DOHH2 (cell line): ENCODE data around the gene SRP14.

Experiments
- H3F3A ChIP-seq: fragments of 200-600 bp; sonication (generic), shearing (Covaris generic); 2 replicates; pipeline ENCODE4 v1.6.0; 2016; ENCODE audit warnings: antibody characterized with exemption, mild to moderate bottlenecking; ENCODE audit not compliant: control insufficient read depth, insufficient read depth
- H3K27ac ChIP-seq: fragments of 200-600 bp; sonication (generic); 2 replicates; pipeline ENCODE4 v1.5.1; 2014; ENCODE audit warnings: low read depth, mild to moderate bottlenecking, low read length, moderate library complexity
- H3K27me3 ChIP-seq: fragments of 200-600 bp; sonication (generic); 2 replicates; pipeline ENCODE4 v1.6.1; 2014; ENCODE audit warnings: mild to moderate bottlenecking, low read length, mixed read lengths; ENCODE audit not compliant: control insufficient read depth
- H3K36me3 ChIP-seq: fragments of 200-600 bp; sonication (generic); 2 replicates; pipeline ENCODE4 v1.6.1; 2014; ENCODE audit warnings: mild to moderate bottlenecking, low read length, moderate library complexity, mixed read lengths; ENCODE audit not compliant: control insufficient read depth
- H3K4me1 ChIP-seq: fragments of 200-600 bp; sonication (generic); 2 replicates; pipeline ENCODE4 v1.6.1; 2014; ENCODE audit warnings: mild to moderate bottlenecking, low read length, mixed read lengths; ENCODE audit not compliant: control insufficient read depth
- H3K4me2 ChIP-seq: fragments of 200-600 bp; sonication (generic); 2 replicates; pipeline ENCODE4 v1.6.0; 2014; ENCODE audit warnings: mild to moderate bottlenecking, low read length, moderate library complexity
- H3K4me3 ChIP-seq: fragments of 200-600 bp; sonication (generic); 2 replicates; pipeline ENCODE4 v1.5.1; 2014; ENCODE audit warnings: mild to moderate bottlenecking, low read length, mixed read lengths
- H3K79me2 ChIP-seq: fragments of 200-600 bp; sonication (generic); 2 replicates; pipeline ENCODE4 v1.6.1; 2014; ENCODE audit warnings: mild to moderate bottlenecking, low read length, mixed read lengths; ENCODE audit not compliant: control insufficient read depth
- H3K9me2 ChIP-seq: fragments of 200-600 bp; sonication (generic); replicated peaks from 2 replicates; pipeline ENCODE4 v1.6.1; 2014; ENCODE audit warnings: mild to moderate bottlenecking, low read length, mixed read lengths; ENCODE audit not compliant: control insufficient read depth
- H3K9me3 ChIP-seq: fragments of 200-600 bp; sonication (generic); 2 replicates; pipeline ENCODE4 v1.6.1; 2014; ENCODE audit warnings: antibody characterized with exemption, low read length, mixed read lengths; ENCODE audit not compliant: control insufficient read depth, insufficient read depth
- H4K20me1 ChIP-seq: fragments of 200-600 bp; sonication (generic); 2 replicates; pipeline ENCODE4 v1.6.0; 2014; ENCODE audit warnings: low read depth, mild to moderate bottlenecking, antibody characterized with exemption, low read length, moderate library complexity; ENCODE audit not compliant: control insufficient read depth, insufficient read depth
- EZH2phosphoT487 ChIP-seq: fragments of 200-600 bp; sonication (generic); IDR thresholded peaks from 2 replicates; pipeline ENCODE4 v1.6.1; 2017; ENCODE audit warnings: borderline replicate concordance, mild to moderate bottlenecking, antibody characterized with exemption, low read length, moderate library complexity, mixed read lengths
- TF ChIP-seq, protein P1 (sequence below): fragments of 200-600 bp; sonication (generic); IDR thresholded peaks from one replicate; pipeline ENCODE4 v1.5.1; 2014; ENCODE audit warnings: antibody characterized with exemption, mild to moderate bottlenecking, low read depth, low read length; ENCODE audit not compliant: poor library complexity, severe bottlenecking

Gene SRP14

DNA sequence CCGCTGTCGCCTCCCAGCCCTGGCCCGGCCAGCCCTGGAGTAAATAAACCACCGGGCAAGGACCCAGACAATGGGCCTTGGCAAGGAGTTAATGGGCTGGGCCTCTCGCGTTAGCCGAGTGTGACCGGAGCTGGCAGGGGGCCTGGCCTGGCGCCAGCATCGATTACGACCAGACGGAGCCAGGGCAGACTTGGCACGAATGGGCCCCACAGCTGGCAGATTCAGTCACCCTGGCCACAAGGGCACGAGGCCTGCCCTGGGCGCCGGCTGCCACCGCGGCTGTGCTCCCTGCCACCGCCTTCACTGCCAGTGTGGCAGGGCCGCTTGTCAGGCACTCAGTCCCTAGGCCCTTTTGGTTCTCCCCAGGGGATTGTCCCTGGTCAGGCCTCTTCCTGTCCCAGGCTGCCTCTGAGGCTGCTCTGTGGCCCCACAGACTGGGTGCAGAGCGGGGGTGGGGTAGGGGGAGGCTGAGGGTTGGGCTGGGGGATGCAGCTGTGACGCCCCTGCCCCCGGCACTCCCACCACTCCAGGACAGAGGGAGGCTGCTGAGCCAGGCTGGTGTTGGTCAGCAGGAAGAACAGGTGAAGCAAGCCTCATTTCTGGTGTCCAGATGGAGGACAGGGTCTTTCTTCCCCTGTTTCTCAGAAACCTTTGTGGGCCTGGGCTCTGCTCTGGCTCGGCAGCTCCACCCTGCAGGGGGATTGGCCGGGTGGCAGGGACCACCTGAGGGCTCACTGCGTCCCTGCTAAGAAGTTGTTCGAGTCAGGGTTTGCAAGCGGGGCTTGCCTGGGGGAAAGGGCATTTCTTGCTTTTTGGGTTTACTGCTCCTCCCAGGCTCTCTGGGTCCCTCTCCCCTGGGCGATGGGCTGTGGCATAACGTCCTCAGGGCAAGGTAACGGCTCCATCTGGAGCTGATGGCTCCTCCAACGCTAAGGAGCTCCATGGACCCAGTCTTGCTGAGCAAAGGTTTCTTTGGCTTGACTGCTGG, 30.5 kb upstream of the SRP14 start:
- Histone ChIP-seq H3K9me3 (no peaks in the 10 kb centered on the region), H3K27me3 (no peaks in the 10 kb centered on the region), H3K4me2 (peak overlapping the region; percentile 83), H3K4me3 (peak overlapping the region; percentile 41), H3K79me2 (no peaks in the 10 kb centered on the region), H4K20me1 (no peaks in the 10 kb centered on the region), H3F3A (peaks cover 21% of the 10 kb centered on the region), H3K4me1 (peaks cover 53% of the 10 kb centered on the region), H3K36me3 (peaks cover 2% of the 10 kb centered on the region; the same call in 1 of the 2 replicates), H3K9me2 (no peaks in the 10 kb centered on the region), H3K27ac (peak overlapping the region; percentile 52)
- no peak for TF ChIP-seq EZH2phosphoT487
- TF ChIP-seq, protein P1, sequence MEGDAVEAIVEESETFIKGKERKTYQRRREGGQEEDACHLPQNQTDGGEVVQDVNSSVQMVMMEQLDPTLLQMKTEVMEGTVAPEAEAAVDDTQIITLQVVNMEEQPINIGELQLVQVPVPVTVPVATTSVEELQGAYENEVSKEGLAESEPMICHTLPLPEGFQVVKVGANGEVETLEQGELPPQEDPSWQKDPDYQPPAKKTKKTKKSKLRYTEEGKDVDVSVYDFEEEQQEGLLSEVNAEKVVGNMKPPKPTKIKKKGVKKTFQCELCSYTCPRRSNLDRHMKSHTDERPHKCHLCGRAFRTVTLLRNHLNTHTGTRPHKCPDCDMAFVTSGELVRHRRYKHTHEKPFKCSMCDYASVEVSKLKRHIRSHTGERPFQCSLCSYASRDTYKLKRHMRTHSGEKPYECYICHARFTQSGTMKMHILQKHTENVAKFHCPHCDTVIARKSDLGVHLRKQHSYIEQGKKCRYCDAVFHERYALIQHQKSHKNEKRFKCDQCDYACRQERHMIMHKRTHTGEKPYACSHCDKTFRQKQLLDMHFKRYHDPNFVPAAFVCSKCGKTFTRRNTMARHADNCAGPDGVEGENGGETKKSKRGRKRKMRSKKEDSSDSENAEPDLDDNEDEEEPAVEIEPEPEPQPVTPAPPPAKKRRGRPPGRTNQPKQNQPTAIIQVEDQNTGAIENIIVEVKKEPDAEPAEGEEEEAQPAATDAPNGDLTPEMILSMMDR = no peak

DNA sequence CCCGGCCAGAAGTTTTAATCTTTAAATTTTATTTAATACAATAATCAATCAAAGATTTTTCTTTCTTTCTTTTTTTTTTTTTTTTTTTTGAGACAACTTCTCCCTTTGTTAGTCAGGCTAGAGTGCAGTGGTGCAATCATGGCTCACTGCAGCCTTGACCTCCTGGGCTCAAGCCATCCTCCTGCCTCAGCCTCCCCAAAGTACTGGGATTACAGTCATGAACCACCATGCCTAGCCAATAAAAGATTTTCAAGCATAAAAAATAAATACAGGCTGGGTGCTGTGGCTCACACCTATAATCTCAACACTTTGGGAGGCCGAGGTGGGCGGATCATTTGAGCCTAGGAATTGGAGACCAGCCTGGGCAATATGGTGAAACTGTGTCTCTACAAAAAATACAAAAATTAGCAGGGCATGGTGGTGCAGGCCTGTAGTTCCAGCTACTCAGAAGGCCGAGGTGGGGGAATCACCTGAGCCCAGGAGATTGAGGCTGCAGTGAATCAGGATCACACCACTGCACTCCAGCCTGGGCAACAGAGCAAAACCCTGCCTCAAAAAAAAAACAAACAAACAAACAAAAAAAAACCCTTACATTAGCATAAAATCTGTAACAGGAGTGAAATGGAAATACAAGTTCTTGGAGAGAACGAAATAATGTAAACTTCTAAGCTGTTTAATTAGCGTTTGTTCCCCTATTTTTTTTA, 29.1 kb upstream of the SRP14 start:
- Histone ChIP-seq H3K4me2 (no peak overlapping the region), H3K4me3 (no peak overlapping the region), H3K9me2 (no peaks in the 10 kb centered on the region), H3F3A (peaks cover 30% of the 10 kb centered on the region), H4K20me1 (no peaks in the 10 kb centered on the region), H3K79me2 (no peaks in the 10 kb centered on the region), H3K9me3 (no peaks in the 10 kb centered on the region), H3K36me3 (peaks cover 2% of the 10 kb centered on the region; the same call in 1 of the 2 replicates), H3K27ac (no peak overlapping the region), H3K27me3 (no peaks in the 10 kb centered on the region), H3K4me1 (peaks cover 67% of the 10 kb centered on the region)
- no peak for TF ChIP-seq EZH2phosphoT487
- TF ChIP-seq, protein P1 = no peak

DNA sequence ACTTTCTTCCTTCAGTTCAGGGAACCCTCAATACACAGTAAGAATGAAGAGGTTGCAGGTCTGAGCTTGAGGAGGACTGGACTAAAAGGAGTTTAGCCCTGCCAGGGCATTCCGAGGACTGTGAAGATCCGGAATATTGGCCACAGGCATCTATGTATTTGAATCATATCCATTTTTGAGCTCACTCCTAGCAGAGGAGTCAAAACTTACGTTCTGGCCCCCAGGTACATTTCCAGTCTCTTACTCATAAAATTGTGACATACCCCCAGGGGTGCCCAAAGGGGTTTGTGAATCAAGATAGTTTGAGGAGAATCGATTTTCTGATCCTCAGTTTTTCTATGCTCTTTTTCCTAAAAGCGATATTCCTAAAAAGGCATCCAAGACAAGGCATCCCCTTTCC, 27.6 kb upstream of the SRP14 start:
- no peaks in the 10 kb centered on the region for H3K9me2 ChIP-seq
- no peaks in the 10 kb centered on the region for H3K27me3 ChIP-seq
- no peak overlapping the region for H3K4me3 ChIP-seq
- no peaks in the 10 kb centered on the region for H3K9me3 ChIP-seq
- H3K36me3 ChIP-seq = peaks cover 2% of the 10 kb centered on the region; the same call in 1 of the 2 replicates
- no peaks in the 10 kb centered on the region for H3K79me2 ChIP-seq
- H3K4me2 ChIP-seq = no peak overlapping the region
- no peak overlapping the region for H3K27ac ChIP-seq
- peaks cover 69% of the 10 kb centered on the region for H3K4me1 ChIP-seq
- TF ChIP-seq, protein P1 = no peak
- no peak for TF ChIP-seq EZH2phosphoT487
- peaks cover 30% of the 10 kb centered on the region for H3F3A ChIP-seq
- H4K20me1 ChIP-seq = no peaks in the 10 kb centered on the region
